Right forelimb (tissue), 1 donor: ENCODE measurements around the gene NDUFB3.

Experiments used
- DNase-seq: peaks from one replicate; pipeline ENCODE4 v3.0.0-alpha.2; 2018

The NDUFB3 gene

GRCh38 chr2:201130524-201131186 is 58.9 kb downstream of the NDUFB3 start:
- DNase-seq: no peak

- no peak for DNase-seq
These were observed 60.7 kb downstream of the NDUFB3 start for GRCh38 chr2:201132518-201132917.
